Neural cell (in vitro differentiated cells): ENCODE data around the gene POFUT1. TPM values are rescaled to one million over a fixed set of nuclear protein-coding genes. Genes with fewer than 3 reads are reported as not detected.

Source experiments
- H2AFZ ChIP-seq: fragments of 200-600, 300-800 bp; sonication (generic), shearing (Covaris generic); 2 replicates; pipeline ENCODE4 v1.6.0; 2014; ENCODE audit warnings: low read depth, mild to moderate bottlenecking, antibody characterized with exemption, low read length, moderate library complexity
- H3F3A ChIP-seq: fragments of 200-600 bp; shearing (Covaris generic); 2 replicates; pipeline ENCODE4 v1.6.1; 2016; ENCODE audit warnings: mild to moderate bottlenecking, moderate library complexity, mixed read lengths, antibody characterized with exemption, low read length; ENCODE audit not compliant: insufficient read depth, poor library complexity, severe bottlenecking
- H3K27ac ChIP-seq: fragments of 200-600, 300-800 bp; sonication (generic), shearing (Covaris generic); 2 replicates; pipeline ENCODE4 v1.5.1; 2014; ENCODE audit warnings: mild to moderate bottlenecking, low read length, moderate library complexity
- H3K27me3 ChIP-seq: fragments of 300-800, 200-600 bp; sonication (generic), shearing (Covaris generic); 2 replicates; pipeline ENCODE4 v1.6.0; 2014; ENCODE audit warnings: mild to moderate bottlenecking, low read depth, low read length, moderate library complexity; ENCODE audit not compliant: insufficient read depth
- H3K36me3 ChIP-seq: fragments of 300-800, 200-600 bp; sonication (generic), shearing (Covaris generic); 2 replicates; pipeline ENCODE4 v1.5.1; 2014; ENCODE audit warnings: mild to moderate bottlenecking, antibody characterized with exemption, low read length, moderate library complexity; ENCODE audit not compliant: insufficient read depth
- H3K4me2 ChIP-seq: fragments of 300-800, 200-600 bp; sonication (generic), shearing (Covaris generic); 2 replicates; pipeline ENCODE4 v1.6.0; 2014; ENCODE audit warnings: mild to moderate bottlenecking, low read length
- H3K4me3 ChIP-seq: fragments of 300-800, 200-600 bp; sonication (generic), shearing (Covaris generic); 2 replicates; pipeline ENCODE4 v1.5.1; 2014; ENCODE audit warnings: mild to moderate bottlenecking, low read length, moderate library complexity
- H3K79me2 ChIP-seq: fragments of 200-600 bp; shearing (Covaris generic); replicated peaks from 2 replicates; pipeline ENCODE4 v1.6.0; 2014; ENCODE audit warnings: mild to moderate bottlenecking, low read length, moderate library complexity; ENCODE audit not compliant: insufficient read depth
- H3K9ac ChIP-seq: fragments of 300-800, 200-600 bp; sonication (generic), shearing (Covaris generic); 2 replicates; pipeline ENCODE4 v1.6.1; 2016; ENCODE audit warnings: mild to moderate bottlenecking, low read length, mixed read lengths
- H3K9me2 ChIP-seq: fragments of 200-600 bp; shearing (Covaris generic); 2 replicates; pipeline ENCODE4 v1.6.1; 2016; ENCODE audit warnings: mild to moderate bottlenecking, low read length, mixed read lengths; ENCODE audit not compliant: insufficient read depth
- H3K9me3 ChIP-seq: fragments of 200-600, 300-800 bp; sonication (generic), shearing (Covaris generic); 2 replicates; pipeline ENCODE4 v1.6.1; 2016; ENCODE audit warnings: mild to moderate bottlenecking, mixed run types, low read length, moderate library complexity, mixed read lengths
- H4K20me1 ChIP-seq: fragments of 200-600 bp; shearing (Covaris generic); 2 replicates; pipeline ENCODE4 v1.6.1; 2016; ENCODE audit warnings: mild to moderate bottlenecking, mixed run types; ENCODE audit not compliant: insufficient read depth
- EP300 ChIP-seq: fragments of 450-650 bp; conservative IDR thresholded peaks from 2 replicates; pipeline ENCODE4 v1.6.1; 2014; ENCODE audit warnings: antibody characterized with exemption, mild to moderate bottlenecking, moderate library complexity; ENCODE audit not compliant: poor library complexity, severe bottlenecking
- EZH2 ChIP-seq: fragments of 200-600, 300-800 bp; shearing (Covaris generic), sonication (generic); IDR thresholded peaks from 2 replicates; pipeline ENCODE4 v1.6.1; 2014; ENCODE audit warnings: antibody characterized with exemption, low read length, borderline replicate concordance, mild to moderate bottlenecking; ENCODE audit not compliant: insufficient read depth, poor library complexity, severe bottlenecking
- MXI1 ChIP-seq: fragments of 450-650 bp; conservative IDR thresholded peaks from 2 replicates; pipeline ENCODE4 v1.6.1; 2014; ENCODE audit warnings: antibody characterized with exemption, mild to moderate bottlenecking; ENCODE audit not compliant: poor library complexity, severe bottlenecking
- POLR2AphosphoS5 ChIP-seq: IDR thresholded peaks from 2 replicates; pipeline ENCODE4 v1.6.1; 2012
- RAD21 ChIP-seq: fragments of 450-650 bp; conservative IDR thresholded peaks from 2 replicates; pipeline ENCODE4 v1.6.1; 2014; ENCODE audit warnings: antibody characterized with exemption, mild to moderate bottlenecking, moderate library complexity
- SMC3 ChIP-seq: fragments of 450-650 bp; conservative IDR thresholded peaks from 2 replicates; pipeline ENCODE4 v1.6.1; 2014; ENCODE audit warnings: antibody characterized with exemption, mild to moderate bottlenecking, moderate library complexity; ENCODE audit not compliant: poor library complexity
- TAF1 ChIP-seq: IDR thresholded peaks from 2 replicates; pipeline ENCODE4 v1.6.1; 2012; ENCODE audit warnings: low read depth
- polyA plus RNA-seq: library from polyadenylated mRNA; depleted of rRNA; stranded (reverse); fragments of >200 nt; gene quantifications from 2 replicates; pipeline ENCODE4 v1.2.3, GENCODE V29; 2014
- TF ChIP-seq, protein P1 (sequence below): IDR thresholded peaks from 2 replicates; pipeline ENCODE4 v1.6.1; 2012; ENCODE audit warnings: borderline replicate concordance
- TF ChIP-seq, protein P2 (sequence below): fragments of 450-650 bp; IDR thresholded peaks from 2 replicates; pipeline ENCODE4 v1.5.1; 2014; ENCODE audit warnings: antibody characterized with exemption, mild to moderate bottlenecking, moderate library complexity; ENCODE audit not compliant: poor library complexity, severe bottlenecking

The POFUT1 gene
- polyA plus RNA-seq, 1 donor from 2014 or later: 14.0 TPM

DNA sequence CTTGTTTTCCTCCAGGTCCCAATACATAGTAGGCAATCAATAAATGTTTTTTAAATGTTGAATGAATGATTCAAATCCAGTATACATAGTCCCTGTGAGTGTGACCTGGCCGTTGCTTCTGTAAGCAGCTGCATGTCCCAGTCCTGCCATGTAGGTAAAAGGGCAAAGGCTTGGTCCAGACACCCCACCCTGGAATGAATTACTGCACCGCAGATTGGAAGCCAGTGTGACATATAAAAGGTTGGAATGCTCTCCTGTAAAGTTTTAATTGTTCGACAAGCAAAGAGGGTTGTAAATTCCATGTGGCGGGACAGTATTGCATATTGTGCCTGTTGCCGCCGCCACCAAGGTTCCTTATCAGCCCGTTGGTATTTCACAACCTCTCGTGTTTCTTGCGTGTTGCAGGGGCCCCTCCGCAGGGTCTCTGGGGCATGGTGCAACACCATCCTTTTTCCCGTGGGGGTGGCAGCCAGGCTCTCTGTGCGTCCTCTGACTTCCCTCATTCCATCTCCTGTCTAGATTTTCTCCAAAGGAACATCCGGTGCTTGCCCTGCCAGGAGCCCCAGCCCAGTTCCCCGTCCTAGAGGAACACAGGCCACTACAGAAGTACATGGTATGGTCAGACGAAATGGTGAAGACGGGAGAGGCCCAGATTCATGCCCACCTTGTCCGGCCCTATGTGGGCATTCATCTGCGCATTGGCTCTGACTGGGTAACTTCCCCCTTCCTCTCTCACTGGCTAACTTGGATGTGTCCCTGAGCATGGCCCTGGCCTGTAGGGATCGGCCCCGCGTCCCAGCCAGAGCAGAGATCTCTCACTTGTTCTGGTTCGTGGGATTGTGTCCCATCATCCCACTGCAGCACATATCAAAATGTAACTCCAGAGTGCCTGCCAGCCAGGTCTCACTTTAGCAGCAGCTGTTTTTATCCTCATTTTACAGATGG, 20.3 kb downstream of the POFUT1 start:
- Histone ChIP-seq H3K27ac (no peak overlapping the region), H3K4me3 (no peak overlapping the region), H3K9ac (no peak overlapping the region), H3K79me2 (no peaks in the 10 kb centered on the region), H3K4me2 (no peak overlapping the region), H2AFZ (no peak overlapping the region), H3F3A (no peaks in the 10 kb centered on the region), H4K20me1 (no peaks in the 10 kb centered on the region), H3K36me3 (peaks cover 16% of the 10 kb centered on the region), H3K9me2 (no peaks in the 10 kb centered on the region), H3K9me3 (no peaks in the 10 kb centered on the region), H3K27me3 (no peaks in the 10 kb centered on the region)
- TF ChIP-seq EZH2 (no peak), SMC3 (no peak), POLR2AphosphoS5 (no peak), MXI1 (no peak), TAF1 (no peak), RAD21 (no peak), EP300 (no peak)
- TF ChIP-seq, protein P1, sequence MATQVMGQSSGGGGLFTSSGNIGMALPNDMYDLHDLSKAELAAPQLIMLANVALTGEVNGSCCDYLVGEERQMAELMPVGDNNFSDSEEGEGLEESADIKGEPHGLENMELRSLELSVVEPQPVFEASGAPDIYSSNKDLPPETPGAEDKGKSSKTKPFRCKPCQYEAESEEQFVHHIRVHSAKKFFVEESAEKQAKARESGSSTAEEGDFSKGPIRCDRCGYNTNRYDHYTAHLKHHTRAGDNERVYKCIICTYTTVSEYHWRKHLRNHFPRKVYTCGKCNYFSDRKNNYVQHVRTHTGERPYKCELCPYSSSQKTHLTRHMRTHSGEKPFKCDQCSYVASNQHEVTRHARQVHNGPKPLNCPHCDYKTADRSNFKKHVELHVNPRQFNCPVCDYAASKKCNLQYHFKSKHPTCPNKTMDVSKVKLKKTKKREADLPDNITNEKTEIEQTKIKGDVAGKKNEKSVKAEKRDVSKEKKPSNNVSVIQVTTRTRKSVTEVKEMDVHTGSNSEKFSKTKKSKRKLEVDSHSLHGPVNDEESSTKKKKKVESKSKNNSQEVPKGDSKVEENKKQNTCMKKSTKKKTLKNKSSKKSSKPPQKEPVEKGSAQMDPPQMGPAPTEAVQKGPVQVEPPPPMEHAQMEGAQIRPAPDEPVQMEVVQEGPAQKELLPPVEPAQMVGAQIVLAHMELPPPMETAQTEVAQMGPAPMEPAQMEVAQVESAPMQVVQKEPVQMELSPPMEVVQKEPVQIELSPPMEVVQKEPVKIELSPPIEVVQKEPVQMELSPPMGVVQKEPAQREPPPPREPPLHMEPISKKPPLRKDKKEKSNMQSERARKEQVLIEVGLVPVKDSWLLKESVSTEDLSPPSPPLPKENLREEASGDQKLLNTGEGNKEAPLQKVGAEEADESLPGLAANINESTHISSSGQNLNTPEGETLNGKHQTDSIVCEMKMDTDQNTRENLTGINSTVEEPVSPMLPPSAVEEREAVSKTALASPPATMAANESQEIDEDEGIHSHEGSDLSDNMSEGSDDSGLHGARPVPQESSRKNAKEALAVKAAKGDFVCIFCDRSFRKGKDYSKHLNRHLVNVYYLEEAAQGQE: no peak
- TF ChIP-seq, protein P2, sequence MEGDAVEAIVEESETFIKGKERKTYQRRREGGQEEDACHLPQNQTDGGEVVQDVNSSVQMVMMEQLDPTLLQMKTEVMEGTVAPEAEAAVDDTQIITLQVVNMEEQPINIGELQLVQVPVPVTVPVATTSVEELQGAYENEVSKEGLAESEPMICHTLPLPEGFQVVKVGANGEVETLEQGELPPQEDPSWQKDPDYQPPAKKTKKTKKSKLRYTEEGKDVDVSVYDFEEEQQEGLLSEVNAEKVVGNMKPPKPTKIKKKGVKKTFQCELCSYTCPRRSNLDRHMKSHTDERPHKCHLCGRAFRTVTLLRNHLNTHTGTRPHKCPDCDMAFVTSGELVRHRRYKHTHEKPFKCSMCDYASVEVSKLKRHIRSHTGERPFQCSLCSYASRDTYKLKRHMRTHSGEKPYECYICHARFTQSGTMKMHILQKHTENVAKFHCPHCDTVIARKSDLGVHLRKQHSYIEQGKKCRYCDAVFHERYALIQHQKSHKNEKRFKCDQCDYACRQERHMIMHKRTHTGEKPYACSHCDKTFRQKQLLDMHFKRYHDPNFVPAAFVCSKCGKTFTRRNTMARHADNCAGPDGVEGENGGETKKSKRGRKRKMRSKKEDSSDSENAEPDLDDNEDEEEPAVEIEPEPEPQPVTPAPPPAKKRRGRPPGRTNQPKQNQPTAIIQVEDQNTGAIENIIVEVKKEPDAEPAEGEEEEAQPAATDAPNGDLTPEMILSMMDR: no peak

DNA sequence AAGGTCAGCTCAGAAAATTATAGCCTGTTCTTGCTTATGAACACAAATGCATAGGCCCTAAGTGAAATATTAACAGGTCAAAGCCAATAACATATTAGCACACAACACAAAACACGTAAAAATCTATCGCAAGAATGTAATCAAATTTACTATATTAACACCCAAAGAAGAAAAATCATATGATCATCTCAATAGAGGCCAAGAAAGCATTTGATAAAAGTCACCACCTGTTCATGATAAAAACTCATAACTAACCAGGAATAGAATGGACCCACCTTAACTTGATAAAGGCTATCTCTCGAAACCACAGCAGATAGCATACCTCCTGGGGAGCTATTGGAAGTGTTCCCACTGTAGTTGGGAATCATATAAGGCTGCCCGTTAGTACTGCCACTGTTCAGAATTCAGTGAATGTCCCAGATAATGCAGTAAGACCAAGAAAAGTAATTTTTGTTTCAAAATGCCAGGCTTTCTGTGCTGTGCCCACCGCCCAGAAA, 21.6 kb downstream of the POFUT1 start:
- Histone ChIP-seq H3K9me3 (no peaks in the 10 kb centered on the region), H3K27me3 (no peaks in the 10 kb centered on the region), H3K36me3 (peaks cover 20% of the 10 kb centered on the region), H3K9ac (no peak overlapping the region), H3K9me2 (no peaks in the 10 kb centered on the region), H3K79me2 (no peaks in the 10 kb centered on the region), H3K27ac (no peak overlapping the region), H3K4me3 (no peak overlapping the region), H4K20me1 (no peaks in the 10 kb centered on the region), H3F3A (no peaks in the 10 kb centered on the region), H2AFZ (no peak overlapping the region), H3K4me2 (no peak overlapping the region)
- TF ChIP-seq, protein P2: no peak
- no peak for TF ChIP-seq SMC3
- no peak for TF ChIP-seq POLR2AphosphoS5
- TF ChIP-seq EZH2: no peak
- TF ChIP-seq TAF1: no peak
- TF ChIP-seq, protein P1: no peak
- TF ChIP-seq RAD21: no peak
- TF ChIP-seq MXI1: no peak
- no peak for TF ChIP-seq EP300
